Fibroblast of skin of scalp (primary cell): Measurements from ENCODE around the gene IL9.

ENCODE experiments used
- DNase-seq: peaks from one replicate; pipeline ENCODE4 v3.0.0-alpha.2; 2013

The IL9 gene

DNA sequence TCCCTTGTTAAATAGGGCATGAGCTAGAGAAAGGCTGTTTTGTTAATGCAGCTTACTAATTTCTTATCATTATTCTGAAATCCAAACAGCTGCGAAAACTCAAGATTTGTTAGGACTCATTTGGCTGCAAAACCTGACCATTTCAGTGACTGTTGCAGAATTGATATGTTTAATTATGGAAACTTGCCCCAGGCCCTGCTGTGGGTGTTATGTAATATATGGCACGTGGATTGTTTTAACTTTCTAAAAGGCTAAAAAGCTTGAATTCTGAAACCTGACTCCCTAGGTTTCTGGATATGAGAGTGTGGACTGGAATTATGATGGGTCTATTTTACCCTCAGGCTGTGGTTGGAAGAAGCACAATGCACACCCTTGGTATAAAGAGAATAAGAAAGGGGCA lies 4.4 kb downstream of the IL9 start:
- no peak for DNase-seq

DNA sequence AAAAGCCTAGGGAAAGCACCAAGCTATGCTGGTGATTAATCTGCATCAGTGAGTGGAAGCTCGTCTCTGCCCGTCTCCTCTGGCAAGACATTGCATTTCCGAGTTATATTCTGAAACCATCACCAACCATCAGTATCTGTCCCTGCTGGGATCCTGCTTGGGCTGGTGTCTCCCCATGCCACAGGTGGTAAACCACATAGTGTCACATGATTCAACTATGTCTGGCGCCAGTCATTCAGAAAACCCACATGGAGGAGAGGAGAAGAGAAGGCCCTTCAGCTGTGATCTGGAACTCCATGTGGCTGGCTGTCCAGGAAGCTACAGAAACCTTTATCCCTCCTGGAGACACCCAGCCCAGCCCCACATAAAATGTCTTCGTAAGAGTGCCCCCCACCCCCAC lies 4.8 kb downstream of the IL9 start:
- DNase-seq: no peak

GRCh38 chr5:135890296-135890695 lies 5.3 kb downstream of the IL9 start:
- no peak for DNase-seq

- peak; percentile 36 for DNase-seq
Measured at GRCh38 chr5:135887881-135888614, 7.6 kb downstream of the IL9 start.

DNA sequence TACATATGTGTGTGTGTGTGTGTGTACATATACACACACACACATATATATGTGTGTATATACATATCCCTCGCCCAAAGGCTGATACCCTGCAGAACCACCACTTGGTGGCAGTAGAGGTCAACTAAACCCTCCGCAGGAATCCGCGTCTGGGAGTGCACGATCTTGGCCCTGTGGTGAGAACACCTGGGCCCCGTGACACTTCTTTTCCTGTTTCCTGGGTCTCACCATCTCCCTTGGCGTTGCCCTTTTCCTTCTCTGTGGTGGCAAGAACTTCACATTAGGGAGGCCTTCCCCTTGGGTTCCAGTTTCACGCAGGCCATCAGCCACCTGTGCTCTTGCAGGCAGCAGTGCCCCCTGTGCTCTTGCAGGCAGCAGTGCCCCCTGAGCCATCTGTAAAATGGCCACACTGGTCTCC lies 8.2 kb downstream of the IL9 start:
- DNase-seq: peak; percentile 71

DNA sequence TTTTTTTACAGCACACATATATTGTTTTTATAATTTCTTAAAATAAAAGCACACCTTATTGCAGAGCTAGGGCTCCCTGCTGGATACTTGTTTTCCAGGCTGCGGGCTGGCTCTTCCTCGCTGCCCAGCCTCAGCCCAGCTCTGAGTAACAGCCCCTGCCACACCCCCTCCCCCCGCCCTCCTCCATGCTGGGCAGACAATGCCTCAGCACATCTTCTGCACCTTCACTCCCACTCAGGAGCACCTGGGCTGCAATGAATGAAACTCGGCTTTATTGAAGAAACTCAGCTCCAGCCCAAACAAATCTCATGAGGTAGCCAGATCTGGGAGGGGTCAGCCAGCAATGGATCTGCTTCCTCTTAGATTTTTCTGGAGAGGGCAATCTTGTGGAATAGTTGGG lies 9.5 kb downstream of the IL9 start:
- no peak for DNase-seq

GRCh38 chr5:135885031-135885430 lies 10.6 kb downstream of the IL9 start:
- DNase-seq: no peak

GRCh38 chr5:135883441-135883840 lies 12.2 kb downstream of the IL9 start:
- no peak for DNase-seq

DNA sequence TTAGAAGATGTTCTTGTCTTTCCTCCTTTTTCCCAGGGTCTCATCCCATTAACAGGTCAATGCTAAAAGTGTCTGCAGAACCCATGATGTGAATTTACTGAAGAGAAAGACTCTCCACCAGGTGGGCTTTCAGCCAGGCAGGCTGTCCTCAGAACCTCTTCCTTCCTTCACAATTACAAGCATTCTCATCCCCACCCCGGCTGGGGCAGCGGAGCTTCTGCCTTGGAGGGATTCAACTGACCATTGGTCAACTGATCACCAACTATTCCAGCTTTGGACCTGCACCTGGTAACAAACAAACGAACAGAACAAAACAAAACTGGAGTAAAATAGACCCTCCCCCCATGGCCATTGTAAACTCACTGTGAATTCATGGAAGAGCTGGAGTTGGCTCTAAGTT lies 12.6 kb downstream of the IL9 start:
- DNase-seq: no peak

GRCh38 chr5:135881819-135882218 lies 13.8 kb downstream of the IL9 start:
- no peak for DNase-seq

- DNase-seq: no peak
Measured at GRCh38 chr5:135881244-135881643, 14.4 kb downstream of the IL9 start.

DNA sequence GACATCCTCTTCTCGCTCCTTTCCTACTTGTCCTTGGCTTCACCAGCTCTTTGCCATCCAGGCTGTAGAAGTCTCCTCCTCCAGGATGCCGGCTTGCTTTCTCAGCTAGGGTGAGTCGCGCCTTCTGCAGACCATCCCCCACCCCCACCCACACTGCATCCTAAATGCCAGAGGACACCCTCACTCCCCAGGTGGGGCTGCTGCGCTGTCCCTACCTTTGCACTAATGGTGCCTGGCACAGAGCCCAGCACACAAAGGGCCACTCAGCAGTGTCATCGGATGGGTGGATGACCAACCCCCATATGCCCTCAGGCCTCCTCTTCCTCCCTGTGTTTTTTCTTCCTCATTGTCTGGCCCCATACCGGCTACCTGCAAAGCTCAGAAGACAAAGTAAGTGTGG lies 14.8 kb downstream of the IL9 start:
- no peak for DNase-seq

DNA sequence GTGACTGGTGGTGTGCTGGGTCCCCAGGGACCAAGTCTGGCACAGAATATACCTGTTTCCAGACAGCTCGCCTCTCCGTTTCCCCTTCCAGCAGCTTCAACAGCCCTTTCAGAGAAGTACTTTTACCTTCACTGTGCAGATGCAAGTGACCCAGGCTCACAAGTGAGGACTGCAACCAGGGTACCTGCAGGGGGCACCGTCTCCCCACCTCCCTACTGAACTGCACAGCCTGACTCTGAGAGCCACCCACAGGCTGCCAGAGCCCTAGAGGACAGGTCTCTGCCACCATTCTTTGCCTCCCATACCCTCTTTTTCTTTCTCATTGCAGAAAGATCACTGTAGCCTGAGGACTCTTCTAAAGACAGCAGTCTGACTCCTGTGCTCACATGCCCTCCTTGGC lies 15.4 kb downstream of the IL9 start:
- peak; percentile 15 for DNase-seq

DNA sequence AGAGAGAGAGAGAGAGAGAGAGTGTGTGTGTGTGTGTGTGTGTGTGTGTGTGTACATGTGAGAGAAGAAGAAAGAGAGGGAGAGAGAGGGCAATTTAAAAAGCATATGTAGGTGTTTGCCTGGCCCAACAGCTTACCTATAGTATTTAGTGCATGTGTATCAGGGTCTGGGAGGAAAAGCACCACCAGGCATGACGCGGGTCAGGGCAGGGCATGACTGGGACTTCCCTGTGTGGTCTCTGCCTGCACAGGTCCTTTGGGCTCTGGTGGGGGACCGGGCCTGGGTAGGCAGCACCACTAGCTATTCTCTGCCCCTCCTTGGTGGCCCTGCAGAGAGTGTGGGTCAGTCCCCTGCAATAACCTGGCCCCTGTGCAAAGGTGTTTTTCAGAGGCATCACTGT lies 16.1 kb downstream of the IL9 start:
- DNase-seq: no peak

- no peak for DNase-seq
Measured at GRCh38 chr5:135878156-135878620, 17.5 kb downstream of the IL9 start.

DNA sequence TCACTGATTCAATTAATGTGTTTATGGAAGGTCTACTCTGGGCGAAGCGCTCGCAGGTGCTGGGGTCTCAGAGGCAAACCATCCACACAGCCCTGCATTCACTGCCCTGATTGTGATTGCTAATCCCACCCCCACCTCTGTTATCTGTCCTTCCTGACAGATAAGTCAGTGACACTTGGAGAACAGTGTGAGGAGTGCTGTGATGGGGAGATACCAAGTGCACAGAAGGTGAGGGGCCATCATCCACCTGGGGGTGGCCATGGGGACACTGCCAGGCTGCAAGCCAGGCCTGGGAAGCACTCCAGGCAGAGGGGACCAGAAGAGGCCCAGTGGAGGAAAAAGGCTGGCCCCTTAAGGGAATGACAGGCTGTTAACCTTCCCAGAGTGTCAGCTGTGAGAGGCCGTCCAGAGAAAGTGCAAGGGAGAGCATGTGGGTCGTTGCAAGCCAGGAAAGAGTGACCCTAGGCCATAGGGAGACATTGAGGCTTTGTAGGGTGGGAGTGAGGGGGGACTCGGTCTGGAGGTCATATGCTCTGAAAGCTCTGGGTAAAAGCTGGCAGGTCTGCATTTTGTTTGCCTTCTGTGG lies 18.0 kb downstream of the IL9 start:
- DNase-seq: no peak

- no peak for DNase-seq
Measured at GRCh38 chr5:135876146-135876545, 19.5 kb downstream of the IL9 start.

- no peak for DNase-seq
Measured at GRCh38 chr5:135875567-135875966, 20.1 kb downstream of the IL9 start.

- no peak for DNase-seq
Measured at GRCh38 chr5:135874461-135874860, 21.2 kb downstream of the IL9 start.

DNA sequence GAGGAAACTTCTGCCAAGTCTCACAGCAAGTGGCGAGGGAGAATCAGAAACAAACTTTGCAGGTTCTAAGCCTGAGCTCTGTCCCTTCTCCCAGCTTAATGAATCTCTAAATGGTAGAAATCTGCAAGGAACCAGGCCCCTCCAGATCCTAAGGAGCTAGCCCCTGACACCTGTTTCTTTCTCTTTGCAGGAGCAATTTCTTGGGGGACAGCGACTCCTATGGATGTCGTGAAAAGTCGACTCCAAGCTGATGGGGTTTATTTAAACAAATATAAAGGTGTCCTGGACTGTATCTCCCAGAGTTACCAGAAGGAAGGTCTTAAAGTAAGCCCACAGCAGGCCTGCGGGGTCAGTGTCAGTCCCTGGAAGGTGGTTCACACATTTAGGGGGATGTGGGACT lies 21.8 kb downstream of the IL9 start:
- no peak for DNase-seq

DNA sequence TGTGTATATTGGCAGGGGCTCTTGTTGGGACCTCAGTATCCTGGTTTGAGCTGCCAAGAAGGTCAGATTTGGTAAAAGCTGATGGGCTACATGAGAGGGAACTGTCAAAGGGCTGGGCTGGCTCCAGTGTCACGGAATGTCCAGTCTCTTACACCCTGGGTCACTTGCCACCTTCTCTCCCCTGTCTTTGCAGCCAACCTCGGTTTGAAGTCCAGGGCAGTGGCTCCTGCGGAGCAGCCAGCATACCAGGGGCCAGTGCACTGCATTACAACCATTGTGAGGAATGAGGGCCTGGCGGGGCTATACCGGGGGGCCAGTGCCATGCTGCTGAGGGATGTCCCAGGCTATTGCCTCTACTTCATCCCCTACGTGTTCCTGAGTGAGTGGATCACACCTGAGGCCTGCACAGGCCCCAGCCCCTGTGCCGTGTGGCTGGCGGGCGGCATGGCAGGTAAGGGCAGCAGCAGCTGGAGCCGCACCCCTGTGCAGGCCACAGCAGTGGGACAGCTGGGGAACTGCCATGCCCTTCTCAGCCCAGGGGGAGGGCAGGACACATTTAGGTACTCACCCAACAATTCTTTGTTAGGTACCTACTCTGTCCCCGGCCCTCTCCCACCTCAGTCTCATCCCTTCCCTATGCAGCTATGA lies 24.2 kb downstream of the IL9 start:
- DNase-seq: no peak

DNA sequence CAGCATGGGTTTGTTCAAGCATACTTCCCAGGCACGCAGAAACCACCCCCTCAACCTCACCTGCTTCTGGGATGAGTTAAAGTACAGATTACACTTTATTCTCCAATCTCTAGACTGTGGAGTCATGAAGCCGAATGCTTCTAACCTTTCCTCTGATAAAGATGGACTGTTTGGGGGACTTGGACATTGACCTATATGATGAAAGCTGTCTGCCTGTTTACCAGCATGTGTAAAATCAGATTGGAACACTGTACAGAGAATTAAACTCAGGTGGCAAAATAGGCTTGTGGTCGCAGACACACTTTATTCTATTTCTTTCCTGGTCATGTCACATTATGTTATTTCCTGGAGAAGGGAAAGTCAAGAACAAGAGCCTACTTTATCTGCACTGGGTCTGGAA lies 25.7 kb downstream of the IL9 start:
- DNase-seq: no peak

GRCh38 chr5:135869276-135869675 lies 26.4 kb downstream of the IL9 start:
- DNase-seq: no peak

GRCh38 chr5:135868681-135869080 lies 27.0 kb downstream of the IL9 start:
- DNase-seq: no peak
